Naive thymus-derived CD4-positive, alpha-beta T cell (primary cell): ENCODE results near the gene SPDYE16. TPM values are rescaled to one million over a fixed set of nuclear protein-coding genes. Genes with fewer than 3 reads are reported as not detected.
"Not testable (repeated sequence)": the region's sequence is repeated elsewhere in the genome, so short reads cannot be mapped to it uniquely, and the experiment has no call there.

Experiments used
- ATAC-seq: fragments of 150-1000 bp; cut with Tn5 transposase; 2 replicates; pipeline ENCODE4 v1.10.0; 2021; ENCODE audit warnings: mild to moderate bottlenecking, moderate library complexity
- CTCF ChIA-PET: fragments of 350-600 bp; sonication (Branson Sonifier 250); formaldehyde crosslinking; loops from one replicate; lab custom pipeline; 2021; ENCODE audit warnings: antibody characterized with exemption; lab: Charles Lee
- POLR2A ChIA-PET: fragments of 350-600 bp; sonication (Branson Sonifier 250); formaldehyde crosslinking; loops from one replicate; lab custom pipeline; 2021; ENCODE audit warnings: antibody characterized with exemption, inconsistent platforms; lab: Charles Lee
- DNase-seq, 9 donors: peaks; one replicate each; pipeline versions ENCODE4 v3.0.0 to v3.0.0-alpha.2; 2020 to 2022; ENCODE audit warnings: mixed read lengths in 1 of 9
- H3K27ac ChIP-seq: one replicate; pipeline ENCODE4 v1.7.0; 2013; ENCODE audit warnings: mild to moderate bottlenecking, low read depth, low read length, moderate library complexity
- H3K27me3 ChIP-seq, 2 donors: one replicate each; pipeline ENCODE4 v1.7.0; 2013; ENCODE audit warnings: low read length in 2 of 2, mild to moderate bottlenecking in 2 of 2, moderate library complexity in 2 of 2; ENCODE audit not compliant: control insufficient read depth in 2 of 2, insufficient read depth in 2 of 2
- H3K36me3 ChIP-seq, 3 experiments: 1 replicate in 2 of 3; 2 replicates in 1 of 3; pipeline ENCODE4 v1.7.0; 2013; ENCODE audit warnings: low read length in 3 of 3, mild to moderate bottlenecking in 3 of 3, moderate library complexity in 1 of 3; ENCODE audit not compliant: insufficient read depth in 3 of 3, control insufficient read depth in 2 of 3
- H3K4me1 ChIP-seq, 2 donors: one replicate each; pipeline ENCODE4 v1.7.0; 2013; ENCODE audit warnings: low read length in 2 of 2, mild to moderate bottlenecking in 2 of 2, moderate library complexity in 1 of 2; ENCODE audit not compliant: control insufficient read depth in 2 of 2, insufficient read depth in 2 of 2
- H3K4me3 ChIP-seq: 2 replicates; pipeline ENCODE4 v1.7.0; 2013; ENCODE audit warnings: mild to moderate bottlenecking, low read length
- H3K9me3 ChIP-seq, 3 experiments: 1 replicate in 2 of 3; 2 replicates in 1 of 3; pipeline ENCODE4 v1.7.0; 2013; ENCODE audit warnings: low read length in 3 of 3; ENCODE audit not compliant: control insufficient read depth in 2 of 3
- H3K27ac Mint-ChIP-seq, 9 donors: one replicate each; pipeline ENCODE4 v1.8.0; 2020 to 2022; ENCODE audit warnings: mixed read lengths in 9 of 9, mild to moderate bottlenecking in 8 of 9, moderate library complexity in 5 of 9, inconsistent platforms in 2 of 9
- H3K27me3 Mint-ChIP-seq, 5 donors: one replicate each; pipeline ENCODE4 v1.8.0; 2021 to 2022; ENCODE audit warnings: mixed read lengths in 5 of 5, mild to moderate bottlenecking in 1 of 5
- H3K36me3 Mint-ChIP-seq, 5 donors: one replicate each; pipeline ENCODE4 v1.8.0; 2020 to 2022; ENCODE audit warnings: mixed read lengths in 5 of 5, mild to moderate bottlenecking in 3 of 5, inconsistent platforms in 1 of 5
- H3K4me1 Mint-ChIP-seq, 7 donors: one replicate each; pipeline ENCODE4 v1.8.0; 2020 to 2022; ENCODE audit warnings: mixed read lengths in 7 of 7, mild to moderate bottlenecking in 3 of 7, inconsistent platforms in 1 of 7
- H3K4me3 Mint-ChIP-seq, 10 donors: one replicate each; pipeline ENCODE4 v1.8.0; 2020 to 2022; ENCODE audit warnings: mild to moderate bottlenecking in 10 of 10, mixed read lengths in 10 of 10, moderate library complexity in 6 of 10, inconsistent platforms in 2 of 10
- H3K9me3 Mint-ChIP-seq, 11 donors: one replicate each; pipeline ENCODE4 v1.8.0; 2020 to 2022; ENCODE audit warnings: mixed read lengths in 11 of 11, mild to moderate bottlenecking in 4 of 11, inconsistent platforms in 1 of 11, moderate library complexity in 1 of 11
- intact Hi-C, 2 donors: fragments of 100-400 bp; cut with micrococcal nuclease; formaldehyde crosslinking; loops; one replicate each; pipeline ENCODE4 v1.15.1; 2023
- polyA plus RNA-seq, 2 donors: library from polyadenylated mRNA; unstranded; fragments of 300-500 nt; fragmentation: Illumina TruSeq; gene quantifications; one replicate each; pipeline ENCODE4 v1.2.3, GENCODE V29; 2021
- total RNA-seq, 6 experiments: library from RNA in 5 of 6; stranded (reverse) in 5 of 6; gene quantifications; 1 replicate in 5 of 6; 2 replicates in 1 of 6; pipeline ENCODE4 v1.2.3 and lab custom pipeline; 2021 to 2026

Gene SPDYE16
- total and polyA plus RNA-seq, 7 experiments from 2014 or later, result 0.10 to 0.88 (median 0.38) TPM

- H3K36me3 ChIP-seq, intact Hi-C loops, H3K4me3 ChIP-seq, H3K9me3 ChIP-seq, H3K9me3 Mint-ChIP-seq, H3K36me3 Mint-ChIP-seq, POLR2A ChIA-PET, H3K27me3 ChIP-seq, CTCF ChIA-PET, H3K27me3 Mint-ChIP-seq: not testable (repeated sequence)
- Histone ChIP-seq H3K27ac (peak overlapping the region; percentile 54), H3K4me1 (peaks cover 0 to 18% of the 10 kb centered on the region in 2 donors)
- peak in 5 of 9 donors; percentile 9 to 30 (median 26) for DNase-seq
- Mint-ChIP-seq H3K27ac (peak overlapping the region; percentile 62 to 93 (median 90)), H3K4me1 (peaks cover 28 to 76% (median 58%) of the 10 kb centered on the region in 7 donors), H3K4me3 (peak overlapping the region; percentile 52 to 89 (median 74))
- peak; percentile 44 for ATAC-seq
Measured at GRCh38 chr7:76583636-76584281, 40.7 kb upstream of the SPDYE16 start.

- H3K36me3 Mint-ChIP-seq, intact Hi-C loops, H3K9me3 ChIP-seq, CTCF ChIA-PET, H3K9me3 Mint-ChIP-seq, H3K4me3 ChIP-seq, H3K27me3 ChIP-seq, H3K27me3 Mint-ChIP-seq, H3K36me3 ChIP-seq, POLR2A ChIA-PET: not testable (repeated sequence)
- peak in 1 of 9 donors; percentile 23 for DNase-seq
- H3K27ac ChIP-seq, result peak overlapping the region; percentile 54
- H3K27ac Mint-ChIP-seq, result peak overlapping the region; percentile 25 to 93 (median 90)
- H3K4me3 Mint-ChIP-seq, result peak overlapping the region; percentile 37 to 81 (median 70)
- H3K4me1 Mint-ChIP-seq, result peaks cover 24 to 70% (median 54%) of the 10 kb centered on the region in 7 donors
- H3K4me1 ChIP-seq, result peaks cover 0 to 15% of the 10 kb centered on the region in 2 donors
- ATAC-seq, result peak; percentile 86
Measured at GRCh38 chr7:76582848-76583631, 39.9 kb upstream of the SPDYE16 start.

GRCh38 chr7:76575919-76576655 lies 33.0 kb upstream of the SPDYE16 start:
- POLR2A ChIA-PET, H3K36me3 ChIP-seq, H3K9me3 Mint-ChIP-seq, H3K9me3 ChIP-seq, H3K4me3 ChIP-seq, H3K27ac ChIP-seq, ATAC-seq, intact Hi-C loops, H3K4me3 Mint-ChIP-seq, H3K27me3 Mint-ChIP-seq, H3K27me3 ChIP-seq, H3K4me1 ChIP-seq, DNase-seq, CTCF ChIA-PET: not testable (repeated sequence)
- Mint-ChIP-seq H3K36me3 (peaks cover 0 to 12% (median 3%) of the 10 kb centered on the region in 5 donors), H3K27ac (peak overlapping the region in 2 of 9 donors; percentile 19 to 28), H3K4me1 (peaks cover 1 to 16% (median 9%) of the 10 kb centered on the region in 7 donors)

- peaks cover 1 to 16% (median 9%) of the 10 kb centered on the region in 7 donors for H3K4me1 Mint-ChIP-seq
- H3K4me3 Mint-ChIP-seq, H3K9me3 Mint-ChIP-seq, H3K9me3 ChIP-seq, H3K27me3 ChIP-seq, CTCF ChIA-PET, H3K27me3 Mint-ChIP-seq, DNase-seq, intact Hi-C loops, ATAC-seq, POLR2A ChIA-PET, H3K36me3 ChIP-seq, H3K4me1 ChIP-seq, H3K27ac ChIP-seq, H3K4me3 ChIP-seq: not testable (repeated sequence)
- peaks cover 0 to 12% (median 3%) of the 10 kb centered on the region in 5 donors for H3K36me3 Mint-ChIP-seq
- peak overlapping the region in 1 of 9 donors; percentile 56 for H3K27ac Mint-ChIP-seq
Measured at GRCh38 chr7:76575431-76575830, 32.3 kb upstream of the SPDYE16 start.

GRCh38 chr7:76572296-76572695 lies 29.2 kb upstream of the SPDYE16 start:
- ATAC-seq, H3K9me3 Mint-ChIP-seq, H3K36me3 ChIP-seq, DNase-seq, intact Hi-C loops, H3K4me1 ChIP-seq, H3K27me3 Mint-ChIP-seq, H3K9me3 ChIP-seq, CTCF ChIA-PET, H3K27ac ChIP-seq, POLR2A ChIA-PET, H3K4me3 Mint-ChIP-seq, H3K4me3 ChIP-seq, H3K27me3 ChIP-seq: not testable (repeated sequence)
- peaks cover 1 to 22% (median 11%) of the 10 kb centered on the region in 7 donors for H3K4me1 Mint-ChIP-seq
- H3K36me3 Mint-ChIP-seq, result peaks cover 0 to 20% (median 7%) of the 10 kb centered on the region in 5 donors
- peak overlapping the region in 2 of 9 donors; percentile 24 to 44 for H3K27ac Mint-ChIP-seq

GRCh38 chr7:76570324-76570775 lies 27.3 kb upstream of the SPDYE16 start:
- POLR2A ChIA-PET, intact Hi-C loops, H3K27me3 Mint-ChIP-seq, H3K9me3 ChIP-seq, H3K9me3 Mint-ChIP-seq, H3K4me3 Mint-ChIP-seq, DNase-seq, CTCF ChIA-PET, H3K27me3 ChIP-seq, H3K4me3 ChIP-seq, H3K27ac ChIP-seq, H3K36me3 ChIP-seq, ATAC-seq, H3K4me1 ChIP-seq: not testable (repeated sequence)
- peaks cover 6 to 28% (median 16%) of the 10 kb centered on the region in 7 donors for H3K4me1 Mint-ChIP-seq
- H3K36me3 Mint-ChIP-seq, result peaks cover 4 to 31% (median 12%) of the 10 kb centered on the region in 5 donors
- H3K27ac Mint-ChIP-seq, result peak overlapping the region in 2 of 9 donors; percentile 14 to 50
